ACHN (cell line): ENCODE results near the gene ACTRT2.

Experiments
- DNase-seq: peaks from one replicate; pipeline ENCODE4 v3.0.0-alpha.2; 2015
- in situ Hi-C: cut with HindIII; loops from 2 replicates; pipeline ENCODE4 v1.10.0; 2017; ENCODE audit warnings: low sequenced_read_pairs, low pct_ligation_motif_present, low pct_unique_long_range_greater_than_20kb

The ACTRT2 gene

GRCh38 chr1:3021233-3021671 is at the start of gene ACTRT2:
TSS of gene ACTRT2 (plus strand) at chr1:3021467. CDS start at chr1:3021687, 220 bp downstream.
- in situ Hi-C loops, result no loop called here
- DNase-seq, result no peak

- in situ Hi-C loops, result no loop called here
- no peak for DNase-seq
Measured at GRCh38 chr1:2971609-2972008, 49.7 kb upstream of the ACTRT2 start.

- in situ Hi-C loops, result no loop called here
- DNase-seq, result no peak
Measured at GRCh38 chr1:2972011-2972878, 49.0 kb upstream of the ACTRT2 start.

- no peak for DNase-seq
- in situ Hi-C loops, result no loop called here
Measured at GRCh38 chr1:2972879-2973575, 48.2 kb upstream of the ACTRT2 start.

GRCh38 chr1:2973601-2974593 is 47.4 kb upstream of the ACTRT2 start:
- DNase-seq, result no peak
- in situ Hi-C loops, result no loop called here

- in situ Hi-C loops, result no loop called here
- no peak for DNase-seq
Measured at GRCh38 chr1:2974701-2975301, 46.5 kb upstream of the ACTRT2 start.

GRCh38 chr1:2975466-2976179 is 45.6 kb upstream of the ACTRT2 start:
- DNase-seq, result no peak
- in situ Hi-C loops, result no loop called here

GRCh38 chr1:2976180-2976562 is 45.1 kb upstream of the ACTRT2 start:
- no peak for DNase-seq
- in situ Hi-C loops, result no loop called here

- no peak for DNase-seq
- in situ Hi-C loops, result no loop called here
Measured at GRCh38 chr1:2977886-2978611, 43.2 kb upstream of the ACTRT2 start.

- no peak for DNase-seq
- in situ Hi-C loops, result no loop called here
Measured at GRCh38 chr1:2978691-2979190, 42.5 kb upstream of the ACTRT2 start.

- DNase-seq, result no peak
- in situ Hi-C loops, result no loop called here
Measured at GRCh38 chr1:2979191-2980072, 41.8 kb upstream of the ACTRT2 start.

- DNase-seq, result no peak
- in situ Hi-C loops, result no loop called here
Measured at GRCh38 chr1:2980073-2980791, 41.0 kb upstream of the ACTRT2 start.

- in situ Hi-C loops, result no loop called here
- DNase-seq, result no peak
Measured at GRCh38 chr1:2980849-2981248, 40.4 kb upstream of the ACTRT2 start.

GRCh38 chr1:2981388-2981787 is 39.9 kb upstream of the ACTRT2 start:
- DNase-seq, result no peak
- in situ Hi-C loops, result no loop called here

- no peak for DNase-seq
- in situ Hi-C loops, result no loop called here
Measured at GRCh38 chr1:2981981-2982614, 39.2 kb upstream of the ACTRT2 start.
